HL-60/S4 treated with phorbol 12-myristate 13-acetate at 8.2 ng/mL for 4 days and 3 days (cell line): ENCODE data around the gene CWH43.
"Not testable (repeated sequence)": the region's sequence is repeated elsewhere in the genome, so short reads cannot be mapped to it uniquely, and the experiment has no call there.

Source experiments
- in situ Hi-C: fragments of 300-500 bp; cut with MboI; formaldehyde crosslinking; loops from 2 replicates; pipeline ENCODE4 v1.15.0; 2022; ENCODE audit warnings: low sequenced_read_pairs

The CWH43 gene

DNA sequence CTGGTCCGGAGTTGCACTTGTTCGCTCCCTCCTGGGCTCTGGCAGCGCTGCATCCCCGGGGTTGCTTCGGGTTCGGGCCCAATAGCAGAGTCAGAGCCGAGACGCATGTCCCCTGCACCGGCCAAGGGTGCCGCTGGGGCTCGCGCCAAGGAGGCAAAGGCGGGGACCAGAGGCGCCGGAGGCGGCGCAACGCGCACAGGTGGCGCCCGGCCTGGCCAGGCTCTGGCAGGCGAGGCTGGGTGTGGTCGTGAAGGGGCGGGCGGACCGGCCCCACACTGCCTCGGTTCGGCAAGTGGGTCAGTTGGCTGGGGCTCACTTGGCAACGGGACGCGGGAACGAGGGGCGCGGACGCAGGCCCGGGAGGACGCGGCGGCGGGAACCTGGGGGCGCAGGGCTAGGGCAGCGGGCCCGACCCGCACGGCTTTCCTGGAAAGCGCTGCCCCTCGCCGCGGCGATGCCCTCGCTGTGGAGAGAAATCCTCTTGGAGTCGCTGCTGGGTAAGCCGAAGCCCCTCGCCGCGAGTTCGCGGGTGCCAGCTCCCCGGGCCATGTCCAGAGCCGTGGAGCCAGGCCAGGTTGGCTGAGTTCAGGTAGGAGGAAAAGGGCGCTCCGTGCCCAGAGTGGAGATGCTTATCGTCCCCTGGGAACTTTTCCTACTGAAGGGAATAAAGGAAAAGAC lies at the start of gene CWH43:
CWH43 (plus strand) TSS at position 300 of the 678 bp plus-strand sequence; CDS start at position 455, 155 bp downstream.
- in situ Hi-C loops = no loop called here

DNA sequence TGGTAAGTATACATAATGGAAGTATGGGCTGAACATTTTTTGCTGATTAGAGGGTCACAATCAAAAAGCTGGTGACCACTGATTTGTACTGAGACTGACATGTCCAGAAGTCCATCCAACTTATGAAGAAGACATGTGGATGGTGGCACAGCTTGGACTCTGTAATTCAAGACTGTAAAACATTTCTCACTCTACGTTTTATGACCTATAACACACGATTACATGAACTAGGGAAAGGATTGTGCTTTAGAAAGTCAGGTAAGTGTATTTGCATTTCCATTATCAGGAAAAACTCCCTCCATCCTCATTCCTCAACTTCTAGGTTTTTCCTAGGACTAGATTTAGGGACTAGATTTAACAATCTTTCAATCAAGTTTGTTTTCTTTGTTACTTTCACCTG lies 49.0 kb upstream of the CWH43 start:
- in situ Hi-C loops = loop anchor here (25.0 kb wide), 1 partner anchor 375 kb away; no protein-coding TSS in a partner anchor

DNA sequence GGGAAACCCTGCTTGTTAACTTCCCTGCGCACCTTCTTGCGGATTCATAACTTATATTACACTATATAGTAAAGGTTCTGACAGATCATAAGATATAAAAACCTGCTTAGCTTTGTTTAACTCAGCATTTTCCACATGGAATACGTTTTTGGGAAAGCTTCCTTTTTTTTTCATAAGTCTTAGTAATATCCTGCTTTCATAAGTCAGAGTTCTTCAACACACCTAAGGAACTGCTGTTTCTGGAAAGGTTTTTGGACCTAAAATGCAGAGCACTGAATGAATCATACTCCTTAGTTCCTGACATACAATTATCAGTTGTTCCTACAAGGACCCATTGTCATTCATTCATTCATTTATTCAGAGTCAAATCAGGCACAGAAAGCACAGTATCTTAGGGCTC lies 47.2 kb upstream of the CWH43 start:
- in situ Hi-C loops = loop anchor here (25.0 kb wide), 1 partner anchor 377 kb away; no protein-coding TSS in a partner anchor

DNA sequence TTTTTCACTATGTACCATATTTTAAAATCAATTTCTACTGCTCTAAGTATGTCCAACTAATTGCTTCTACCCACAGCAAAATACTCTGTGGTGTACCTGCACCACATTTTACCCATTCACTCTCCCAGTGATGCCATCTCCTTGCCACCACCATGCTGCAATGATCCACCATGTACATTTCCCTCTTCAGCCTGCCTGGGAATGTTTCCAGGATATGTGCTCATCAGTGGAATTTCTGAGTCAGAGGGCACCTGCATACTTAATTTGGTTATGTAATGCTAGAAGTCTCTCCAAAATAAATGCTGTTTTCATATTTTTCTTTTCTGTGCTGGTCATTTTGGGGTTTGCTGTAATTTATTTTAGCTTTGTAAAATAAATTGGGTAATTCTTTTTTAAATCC lies 46.3 kb upstream of the CWH43 start:
- in situ Hi-C loops = loop anchor here (25.0 kb wide), 1 partner anchor 377 kb away; no protein-coding TSS in a partner anchor

DNA sequence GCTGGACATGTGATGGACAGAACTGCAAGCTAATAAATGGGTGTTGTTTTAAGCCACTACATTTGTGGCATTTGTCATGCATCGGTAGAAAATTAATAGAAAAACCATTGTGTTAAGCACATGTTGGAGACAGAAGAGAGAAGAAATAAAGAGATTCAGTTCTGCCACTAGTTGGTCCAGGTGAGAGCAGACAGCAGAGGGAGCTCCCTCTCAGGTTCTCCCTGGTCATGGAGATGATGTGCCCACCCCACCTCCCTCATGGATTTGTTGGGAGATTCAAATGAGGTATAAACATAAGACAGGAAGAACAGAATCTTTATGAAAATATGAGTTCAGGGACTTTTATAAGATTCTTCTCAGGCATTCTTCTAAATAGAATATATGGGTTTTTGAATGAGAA lies 42.7 kb upstream of the CWH43 start:
- in situ Hi-C loops = loop anchor here (25.0 kb wide), 1 partner anchor 381 kb away; no protein-coding TSS in a partner anchor

DNA sequence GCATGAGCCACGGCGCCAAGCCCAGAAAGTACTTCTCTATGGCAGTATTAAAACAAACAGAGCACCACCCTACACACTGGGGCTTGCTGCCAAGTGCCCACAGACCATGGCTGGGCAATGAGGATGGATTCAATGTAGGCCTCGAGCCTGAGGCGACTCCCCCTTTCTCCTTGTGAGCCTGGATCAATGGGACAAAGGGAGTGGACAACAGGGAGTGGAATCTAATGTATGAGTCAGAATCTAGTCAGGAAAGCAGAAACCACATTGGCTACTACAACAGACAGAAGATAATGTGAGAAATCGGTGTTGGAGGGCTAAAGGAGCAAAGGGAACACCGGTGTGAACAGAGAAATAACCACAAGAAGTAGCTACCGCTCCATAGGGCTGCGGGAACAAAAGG lies 41.8 kb upstream of the CWH43 start:
- in situ Hi-C loops = loop anchor here (25.0 kb wide), 1 partner anchor 382 kb away; no protein-coding TSS in a partner anchor

DNA sequence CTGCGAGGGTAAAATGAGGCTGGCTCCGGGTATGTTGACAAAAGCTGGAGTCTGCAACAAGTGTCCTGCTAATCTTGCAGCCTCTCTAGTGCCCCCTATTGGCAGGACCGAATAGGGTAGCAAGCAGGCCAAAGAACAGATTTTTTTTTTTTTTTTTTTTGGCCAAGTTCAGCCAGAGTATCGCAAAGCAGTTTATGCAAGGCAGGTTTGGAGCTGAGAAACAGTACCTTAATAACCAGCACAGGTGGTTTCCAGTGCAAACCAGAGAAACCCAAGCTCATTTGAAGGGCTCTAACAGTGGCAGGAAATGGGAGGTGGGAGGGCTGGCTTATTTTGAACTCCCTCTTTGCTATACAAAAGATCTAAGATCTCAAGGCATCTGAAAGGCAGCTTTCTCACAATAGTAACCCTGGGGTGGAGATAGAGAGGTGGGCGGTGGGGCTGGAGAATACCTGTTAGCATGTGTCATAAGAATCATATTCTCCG lies 41.3 kb upstream of the CWH43 start:
- in situ Hi-C loops = loop anchor here (25.0 kb wide), 1 partner anchor 382 kb away; no protein-coding TSS in a partner anchor

DNA sequence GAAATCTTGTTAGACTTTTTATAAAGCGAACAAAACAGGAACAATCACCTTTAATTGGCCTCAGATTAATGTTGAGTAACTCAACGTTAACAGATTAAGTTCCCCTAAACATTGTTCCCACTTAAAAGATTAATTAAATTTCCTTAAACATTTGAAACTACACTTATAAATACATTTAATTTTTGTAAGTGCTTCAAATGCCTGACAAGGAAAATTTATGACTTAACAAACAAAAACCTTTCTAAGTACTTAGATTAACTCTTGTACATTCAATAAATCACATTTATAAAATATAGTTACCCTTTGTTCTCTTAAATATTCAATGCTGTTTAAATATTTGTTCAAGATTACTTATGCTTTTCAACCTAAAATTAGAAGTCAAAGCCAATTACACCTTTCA lies 40.1 kb upstream of the CWH43 start:
- in situ Hi-C loops = loop anchor here (25.0 kb wide), 1 partner anchor 384 kb away; no protein-coding TSS in a partner anchor

DNA sequence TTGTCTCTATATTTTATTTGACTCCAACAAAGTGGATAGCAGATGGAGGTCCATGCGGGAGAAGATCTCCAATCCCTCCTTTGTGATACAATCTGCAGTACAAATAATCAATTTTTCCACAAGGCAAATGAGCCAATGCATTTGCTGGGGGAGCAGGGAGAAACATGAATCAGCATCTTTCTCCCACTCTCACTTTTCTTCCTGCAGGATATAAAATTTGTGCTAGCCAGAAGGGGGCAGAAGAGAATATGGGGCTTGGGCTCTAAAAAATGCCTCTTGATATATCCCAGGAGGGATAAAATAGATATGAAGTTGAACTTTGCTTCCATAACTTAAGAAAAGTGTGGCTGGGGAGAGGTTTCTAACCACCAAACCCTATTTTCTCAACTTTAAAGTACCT lies 38.3 kb upstream of the CWH43 start:
- in situ Hi-C loops = loop anchor here (25.0 kb wide), 1 partner anchor 385 kb away; no protein-coding TSS in a partner anchor

DNA sequence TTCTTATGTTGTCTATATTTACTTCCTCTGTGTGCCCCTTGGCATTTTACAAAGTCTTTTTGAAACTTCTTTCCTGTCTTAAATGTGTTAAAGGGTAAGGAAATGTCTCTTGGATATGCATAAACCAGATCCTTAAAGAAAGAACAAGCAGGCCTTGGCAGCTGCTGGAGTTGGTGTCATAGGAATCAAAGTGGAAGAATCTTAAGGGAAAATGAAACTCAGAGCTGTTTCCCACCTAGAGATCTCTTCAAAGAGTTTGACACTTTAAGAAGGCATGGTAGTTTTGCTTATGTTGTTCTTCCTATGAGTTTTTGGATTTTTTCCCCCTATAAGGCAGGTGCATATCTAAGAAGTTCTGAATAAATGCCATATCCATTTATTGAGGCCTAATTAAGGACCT lies 37.0 kb upstream of the CWH43 start:
- in situ Hi-C loops = loop anchor here (25.0 kb wide), 1 partner anchor 387 kb away; no protein-coding TSS in a partner anchor

DNA sequence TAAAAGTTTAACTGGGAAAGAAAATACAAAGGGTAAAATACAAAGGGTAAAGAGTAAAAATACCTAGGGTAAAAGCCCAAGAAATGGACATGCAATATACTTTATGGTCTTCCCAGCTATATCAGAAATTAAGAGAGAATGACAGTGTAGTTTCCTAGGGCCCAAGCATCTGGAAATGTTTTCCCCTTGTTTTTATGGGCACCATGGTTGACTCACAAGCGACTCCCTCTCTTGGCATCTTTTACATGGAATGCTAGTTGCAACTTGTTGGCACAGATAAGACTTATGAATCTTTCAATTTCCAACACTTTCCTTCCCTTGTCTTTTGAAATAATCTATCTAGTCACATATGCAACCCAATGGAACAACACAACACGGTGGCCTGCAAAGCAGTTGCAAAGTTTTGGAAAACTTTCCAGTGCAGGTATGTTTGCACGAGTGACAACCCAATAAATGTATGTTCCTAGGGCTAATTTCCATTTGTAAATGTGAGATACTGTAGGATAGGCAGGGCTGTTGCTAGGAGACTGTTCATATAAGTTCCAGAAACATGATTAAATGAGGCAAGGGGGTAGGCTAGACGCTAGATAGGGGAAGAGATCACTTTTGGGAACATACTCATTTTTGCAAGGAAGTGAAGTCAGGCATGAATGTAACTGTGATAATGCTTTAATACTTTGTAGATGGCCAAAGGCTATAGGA lies 36.4 kb upstream of the CWH43 start:
- in situ Hi-C loops = loop anchor here (25.0 kb wide), 1 partner anchor 387 kb away; no protein-coding TSS in a partner anchor

DNA sequence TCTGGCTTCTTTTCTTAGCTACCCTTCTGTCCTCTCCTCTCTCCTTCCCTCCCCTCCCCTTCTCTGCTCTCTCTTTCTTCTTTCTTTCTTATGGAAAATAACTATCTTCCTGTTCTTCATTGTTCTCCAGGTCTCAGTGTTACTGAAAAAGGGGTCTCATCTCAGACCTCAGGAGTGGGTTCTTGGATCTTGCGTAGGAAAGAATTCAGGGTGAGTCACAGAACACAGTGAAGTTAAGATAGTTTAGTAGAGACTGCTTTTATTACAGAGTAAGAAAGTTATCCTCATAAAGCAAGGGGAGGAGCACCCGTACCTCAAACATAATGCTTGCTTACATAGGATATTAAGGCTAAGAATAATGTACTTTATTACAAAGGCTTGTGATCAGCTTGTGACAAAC lies 31.8 kb upstream of the CWH43 start:
- in situ Hi-C loops = no loop called here

DNA sequence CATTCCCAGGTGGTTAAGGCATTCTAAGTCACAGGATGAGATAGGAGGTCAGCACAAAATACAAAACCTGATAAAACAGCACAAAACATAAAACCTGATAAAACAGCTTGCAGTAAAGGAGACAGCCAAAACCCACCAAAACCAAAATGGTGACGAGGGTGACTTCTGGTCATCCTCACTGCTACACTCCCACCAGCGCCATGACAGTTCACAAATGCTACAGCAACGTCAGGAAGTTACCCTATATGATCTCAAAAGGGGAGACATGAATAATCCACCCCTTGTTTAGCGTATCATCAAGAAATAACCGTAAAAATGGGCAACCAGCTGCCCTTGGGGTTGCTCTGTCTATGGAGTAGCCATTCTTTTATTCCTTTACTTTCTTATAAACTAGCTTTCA lies 28.7 kb upstream of the CWH43 start:
- in situ Hi-C loops = not testable (repeated sequence)

DNA sequence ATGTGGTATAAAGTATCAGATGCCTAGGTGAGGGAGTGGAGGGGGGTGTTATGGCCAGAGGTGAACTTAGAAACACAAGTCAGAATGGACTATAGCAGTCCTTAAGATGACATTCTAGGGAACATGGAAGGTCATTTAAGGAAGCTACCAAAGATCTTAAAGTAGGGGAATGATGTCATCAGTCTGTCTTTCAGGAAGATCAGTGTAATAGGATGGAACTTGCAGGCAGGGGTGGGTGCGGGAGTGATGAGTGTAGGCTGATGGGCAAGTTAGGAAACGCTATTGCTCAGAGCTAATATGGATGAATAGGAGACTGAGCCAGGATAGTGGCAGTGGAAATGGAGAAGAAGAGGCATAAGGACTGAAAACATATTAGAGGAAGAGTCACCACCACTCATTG lies 27.5 kb upstream of the CWH43 start:
- in situ Hi-C loops = no loop called here

DNA sequence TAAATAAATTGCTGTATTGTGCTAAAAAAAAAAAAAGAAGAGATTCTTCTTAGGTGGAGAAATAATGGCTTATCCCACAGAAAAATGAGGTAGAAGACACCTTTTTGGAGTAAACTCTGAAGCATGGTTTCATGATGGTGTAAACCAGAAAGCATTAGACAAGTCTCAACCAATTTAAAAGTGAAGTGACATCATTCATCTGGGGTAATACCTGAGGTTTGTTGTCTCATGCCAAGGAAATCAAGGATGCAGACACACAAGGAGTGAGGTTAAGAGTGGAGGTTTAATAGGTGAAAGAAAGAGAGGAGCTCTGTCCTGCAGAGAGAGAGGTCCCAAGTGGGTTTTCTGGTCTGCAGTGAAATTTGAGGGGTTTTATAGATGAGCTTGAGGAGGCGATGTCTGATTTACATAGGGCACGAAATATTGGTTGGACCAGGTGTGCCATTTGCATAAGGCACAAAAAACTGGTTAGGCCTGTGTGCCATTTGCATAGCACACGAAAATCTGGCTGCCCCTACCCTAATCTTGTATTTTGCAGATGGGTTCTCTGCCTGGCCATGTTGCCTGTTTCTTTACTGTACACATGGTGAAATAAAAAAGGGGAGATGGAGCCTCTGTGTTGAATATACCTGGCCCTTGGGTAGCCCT lies 25.0 kb upstream of the CWH43 start:
- in situ Hi-C loops = no loop called here

DNA sequence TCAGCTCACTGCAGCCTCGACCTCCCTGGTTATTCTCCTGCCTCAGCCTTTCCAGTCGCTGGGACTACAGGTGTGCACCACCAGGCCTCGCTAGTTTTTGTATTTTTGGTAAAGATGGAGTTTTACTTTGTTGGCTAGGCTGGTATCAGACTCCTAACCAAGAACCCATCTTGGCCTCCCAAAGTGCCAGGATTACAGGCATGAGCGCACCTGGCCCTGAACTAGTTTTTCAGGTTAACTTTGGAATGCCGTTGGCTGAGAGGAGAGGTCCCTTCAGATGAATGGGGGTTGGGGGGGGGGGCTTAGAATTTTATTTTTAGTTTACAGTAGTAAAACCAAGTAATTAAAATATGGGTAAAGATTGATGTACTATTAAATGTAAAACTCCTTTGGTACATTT lies 23.4 kb upstream of the CWH43 start:
- in situ Hi-C loops = no loop called here

DNA sequence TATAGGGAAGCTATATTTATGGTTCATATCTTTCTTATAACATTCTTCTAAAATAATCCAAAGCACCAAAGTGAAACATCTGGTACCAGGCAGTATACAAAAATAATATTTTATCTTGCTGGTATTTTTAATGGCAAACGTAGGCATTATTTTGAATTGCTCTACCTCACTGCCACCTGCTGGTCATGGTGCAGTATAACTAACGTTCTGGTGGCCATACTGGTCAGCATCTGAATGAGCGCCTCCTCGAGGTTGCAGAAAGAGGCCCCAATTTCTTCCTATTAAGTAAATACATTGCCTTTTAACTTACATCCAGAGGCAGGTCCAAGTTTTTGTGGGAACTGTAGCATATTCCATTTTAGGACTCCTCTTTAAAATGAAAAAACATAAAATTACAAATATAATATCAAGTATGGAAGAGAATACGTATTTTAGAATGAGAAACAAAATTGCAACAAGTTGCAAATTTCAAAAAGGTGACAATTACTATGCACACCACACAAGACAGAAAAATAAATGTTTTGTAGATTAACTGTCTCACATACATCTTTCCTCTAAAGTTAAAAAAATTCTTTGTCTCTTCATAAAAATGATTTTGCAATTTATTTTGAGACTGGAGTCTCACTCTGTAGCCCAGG lies 22.9 kb upstream of the CWH43 start:
- in situ Hi-C loops = no loop called here

DNA sequence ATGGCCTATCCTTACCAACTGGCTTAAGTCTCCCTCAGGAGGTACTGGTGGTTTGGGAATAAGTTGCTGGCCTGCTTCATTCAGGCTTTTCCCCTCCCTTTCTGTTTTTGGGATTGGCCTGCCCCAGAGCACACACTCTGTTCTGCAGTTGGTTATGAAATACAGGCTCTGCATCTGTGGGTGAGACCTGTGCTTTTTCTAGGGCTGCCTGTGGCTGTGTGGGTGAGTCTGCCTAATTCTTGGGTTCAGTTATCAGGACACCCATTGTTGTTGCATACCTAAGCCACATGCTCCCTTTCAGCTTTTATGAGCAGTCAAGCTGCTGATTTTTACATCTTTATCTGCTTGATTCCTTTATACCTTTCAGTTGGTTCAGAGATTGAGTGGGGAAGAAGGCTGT lies 19.0 kb upstream of the CWH43 start:
- in situ Hi-C loops = no loop called here

DNA sequence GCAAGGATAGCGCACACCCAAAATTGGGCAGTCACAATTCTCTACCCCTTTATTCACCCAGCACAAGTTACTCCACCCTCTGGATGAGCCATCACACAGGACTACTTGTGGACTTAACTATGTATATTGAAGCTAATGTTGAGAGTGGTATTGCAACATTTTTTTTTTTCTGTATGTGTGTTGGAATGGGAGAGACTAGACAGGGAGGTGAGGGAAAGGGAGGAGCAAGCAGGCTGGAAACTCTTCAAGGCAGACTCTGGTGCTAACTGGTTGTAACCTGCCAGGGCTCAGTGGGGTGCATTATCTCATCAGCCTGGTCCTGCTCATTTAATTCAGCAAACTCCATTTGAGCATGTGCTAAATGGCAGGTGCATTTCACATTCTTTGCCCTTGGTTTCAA lies 18.4 kb upstream of the CWH43 start:
- in situ Hi-C loops = no loop called here

DNA sequence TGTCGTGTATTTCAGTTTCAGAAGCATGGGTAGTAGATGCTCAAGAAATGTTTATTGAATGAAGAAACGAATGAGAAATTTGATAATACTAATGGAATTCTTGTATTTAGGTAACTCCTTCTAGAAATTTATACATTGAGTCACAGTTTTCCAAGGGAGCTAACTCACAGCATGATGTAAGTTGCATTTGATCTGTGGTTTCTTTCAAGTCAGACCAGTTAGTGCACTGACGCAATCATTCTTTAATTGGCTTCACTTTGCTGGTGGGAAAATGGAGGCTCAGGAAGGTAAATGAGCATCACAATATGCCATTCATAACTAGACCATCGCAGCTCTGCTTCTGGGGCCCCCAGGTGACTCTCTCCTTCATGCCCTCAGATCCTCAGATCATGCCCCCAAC lies 17.3 kb upstream of the CWH43 start:
- in situ Hi-C loops = no loop called here

DNA sequence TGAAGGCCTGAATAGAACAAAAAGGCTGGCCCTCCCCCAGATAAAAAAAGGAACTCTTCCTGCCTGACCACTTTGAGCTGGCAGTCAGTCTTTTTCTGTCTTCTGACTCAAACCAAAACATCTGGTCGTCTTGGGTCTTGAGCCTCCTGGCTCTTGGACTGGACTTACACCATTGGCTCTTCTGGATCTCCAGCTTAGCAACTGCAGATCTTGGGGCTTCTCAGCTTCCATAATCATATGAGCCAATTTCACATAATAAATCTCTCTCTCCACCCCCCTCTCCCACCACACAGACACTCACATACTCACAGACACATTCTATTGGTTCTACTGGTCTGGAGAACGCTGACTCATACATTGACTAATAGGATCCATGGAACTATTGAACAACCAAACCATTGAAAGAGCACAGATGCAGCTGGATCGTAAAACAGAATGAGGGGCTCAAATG lies 15.6 kb upstream of the CWH43 start:
- in situ Hi-C loops = no loop called here
